HS-5 (cell line): ENCODE measurements around the gene GIPC1.
A peak's percentile ranks its signal among the peaks of the same experiment; 100 is the strongest.
"Not testable (repeated sequence)": the region's sequence is repeated elsewhere in the genome, so short reads cannot be mapped to it uniquely, and the experiment has no call there.

Experiments used
- DNase-seq: peaks from one replicate; pipeline ENCODE4 v3.0.0-alpha.2; 2012; ENCODE audit warnings: low read depth

The GIPC1 gene

GRCh38 chr19:14517840-14518505 lies 22.0 kb upstream of the GIPC1 start, which contains the start of gene DNAJB1:
Gene DNAJB1, minus strand, starts transcription at chr19:14518397. Its CDS starts 48 bp downstream, at chr19:14518349.
- no peak for DNase-seq

- no peak for DNase-seq
Observed at GRCh38 chr19:14517446-14517839, 21.5 kb upstream of the GIPC1 start.

GRCh38 chr19:14516746-14517438 lies 21.0 kb upstream of the GIPC1 start:
- no peak for DNase-seq

GRCh38 chr19:14516048-14516534 lies 20.2 kb upstream of the GIPC1 start:
- no peak for DNase-seq

GRCh38 chr19:14515501-14516047 lies 19.6 kb upstream of the GIPC1 start:
- DNase-seq, result no peak

- DNase-seq, result no peak
Observed at GRCh38 chr19:14514215-14514863, 18.4 kb upstream of the GIPC1 start.

- DNase-seq, result no peak
Observed at GRCh38 chr19:14512406-14512961, 16.6 kb upstream of the GIPC1 start.

GRCh38 chr19:14511229-14511593 lies 15.3 kb upstream of the GIPC1 start:
- DNase-seq, result no peak

- peak; percentile 77 for DNase-seq
Observed at GRCh38 chr19:14510311-14511228, 14.6 kb upstream of the GIPC1 start.

GRCh38 chr19:14507704-14508542 lies 12.0 kb upstream of the GIPC1 start:
- DNase-seq, result peak; percentile 70

- DNase-seq, result peak; percentile 98
Observed at GRCh38 chr19:14505488-14506239, 9.7 kb upstream of the GIPC1 start.

- not testable (repeated sequence) for DNase-seq
Observed at GRCh38 chr19:14504575-14504974, 8.6 kb upstream of the GIPC1 start.

- no peak for DNase-seq
Observed at GRCh38 chr19:14503285-14503684, 7.4 kb upstream of the GIPC1 start.

- DNase-seq, result no peak
Observed at GRCh38 chr19:14502334-14503092, 6.6 kb upstream of the GIPC1 start.

GRCh38 chr19:14497228-14497921 lies 1.4 kb upstream of the GIPC1 start:
- no peak for DNase-seq

- no peak for DNase-seq
Observed at GRCh38 chr19:14496834-14497227, 904 bp upstream of the GIPC1 start.

GRCh38 chr19:14495672-14496028 lies 277 bp downstream of the GIPC1 start:
- DNase-seq, result no peak

GRCh38 chr19:14494910-14495671 lies 836 bp downstream of the GIPC1 start:
- DNase-seq, result no peak
